ENCODE data around the gene KANTR. TPM values are rescaled to one million over a fixed set of nuclear protein-coding genes. Genes with fewer than 3 reads are reported as not detected.

Gene KANTR
- total and polyA plus RNA-seq, 2 of the 4 experiments (the other 2 are of a cell fraction) = 1.6 to 6.3 TPM

DNA sequence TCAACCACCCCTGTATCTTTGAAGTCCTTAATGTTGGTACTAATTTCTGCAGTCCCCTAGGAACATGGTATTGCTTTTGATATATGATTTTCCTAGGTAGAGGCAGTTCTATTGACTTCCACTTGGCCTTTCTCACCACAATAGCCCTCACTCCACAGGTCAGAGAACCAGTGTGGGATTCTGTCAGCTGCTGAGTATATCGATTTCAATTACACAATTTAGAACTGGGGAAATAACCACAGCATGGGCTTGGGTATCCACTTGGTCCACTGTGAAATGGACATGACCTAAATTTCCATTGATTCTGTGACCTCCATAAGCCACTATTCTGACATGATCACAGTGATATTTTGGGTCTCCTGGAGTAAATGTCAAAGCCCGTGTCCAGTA is 62.3 kb downstream of the KANTR start:
- H2AK9ac ChIP-seq (replicated peaks; ENCODE audit: low read depth, low read length, poor library complexity) = no peak overlapping the region
- H3K36me3 ChIP-seq (ENCODE audit: control insufficient read depth, insufficient read depth, low read length) = no peaks in the 10 kb centered on the region
- H3K4me3 ChIP-seq (ENCODE audit: insufficient read depth, low read depth, low read length) = no peak overlapping the region
- H3K9me3 ChIP-seq (ENCODE audit: control insufficient read depth, insufficient read depth, low read length) = no peaks in the 10 kb centered on the region
- intact Hi-C loops (cut with micrococcal nuclease) (no loop called here), dilution Hi-C loops (cut with HindIII; ENCODE audit: low sequenced_read_pairs, unreplicated experiment) (no loop called here), in situ Hi-C loops (cut with MboI; ENCODE audit: low sequenced_read_pairs) (no loop called here)
- H3K23ac ChIP-seq (ENCODE audit: low read depth, low read length) = no peak overlapping the region
- ChIA-PET CTCF (no interaction called here), POLR2A (ENCODE audit: unreplicated experiment) (no interaction called here)
- ATAC-seq (ENCODE audit: low read depth) (no peak), DNase-seq (no peak)
- no peak overlapping the region for H4K8ac ChIP-seq (ENCODE audit: low read depth in 2 of 2, low read length in 2 of 2)
- no peak overlapping the region for H3K18ac ChIP-seq (ENCODE audit: low read depth, low read length)
- H2BK5ac ChIP-seq (ENCODE audit: low read depth, low read length, poor library complexity, severe bottlenecking) = no peak overlapping the region
- H4K5ac ChIP-seq (ENCODE audit: low read depth, low read length) = no peak overlapping the region
- no peak overlapping the region for H2BK20ac ChIP-seq (ENCODE audit: low read depth, low read length)
- no peaks in the 10 kb centered on the region for H3K79me1 ChIP-seq (ENCODE audit: low read depth in 1 of 2, low read length in 2 of 2)
- H3K27me3 ChIP-seq (ENCODE audit: control insufficient read depth, insufficient read depth, low read length) = peaks cover 7% of the 10 kb centered on the region
- no peak overlapping the region for H2AK5ac ChIP-seq (ENCODE audit: low read depth, low read length)
- no peak overlapping the region for H3K4me2 ChIP-seq (ENCODE audit: low read depth, low read length)
- H3K27ac ChIP-seq (ENCODE audit: insufficient read depth, low read length) = no peak overlapping the region
- no peak overlapping the region for H4K91ac ChIP-seq (ENCODE audit: insufficient read depth, low read depth, low read length)
- H3K56ac ChIP-seq (ENCODE audit: extremely low read depth, insufficient read depth, low read length) = no peak overlapping the region
- no peak overlapping the region for H3K9ac ChIP-seq (ENCODE audit: low read depth, low read length)
- BruUV-seq (replicated peaks) = no TSS peak
- H3K14ac ChIP-seq (replicated peaks; ENCODE audit: low read depth, low read length) = no peak overlapping the region
- no peak overlapping the region for H2AFZ ChIP-seq (replicated peaks; ENCODE audit: low read length, poor library complexity)
- no peaks in the 10 kb centered on the region for H4K20me1 ChIP-seq (ENCODE audit: insufficient read depth, low read length)
- H3K4me1 ChIP-seq (ENCODE audit: control insufficient read depth, insufficient read depth, low read length) = no peaks in the 10 kb centered on the region
- H3K9me1 ChIP-seq (ENCODE audit: insufficient read depth, low read length) = no peaks in the 10 kb centered on the region
- TF ChIP-seq MAFK (IDR thresholded peaks at IDR 0.05; ENCODE audit: low read depth, low read length) (no peak), RFX5 (IDR thresholded peaks at IDR 0.05; ENCODE audit: low read depth, low read length) (no peak), CHD1 (IDR thresholded peaks at IDR 0.05; ENCODE audit: low read depth, low read length) (no peak), MXI1 (IDR thresholded peaks at IDR 0.05; ENCODE audit: borderline replicate concordance, low read depth, low read length) (no peak), RCOR1 (IDR thresholded peaks at IDR 0.05; ENCODE audit: insufficient replicate concordance, low read length) (no peak), POLR2A (IDR thresholded peaks at IDR 0.05; ENCODE audit: low read depth, low read length) (no peak), CEBPB (IDR thresholded peaks at IDR 0.05; ENCODE audit: low read depth, low read length) (no peak), MAZ (IDR thresholded peaks at IDR 0.05; ENCODE audit: borderline replicate concordance, low read depth, low read length) (no peak), RAD21 (IDR thresholded peaks at IDR 0.05; ENCODE audit: low read length) (no peak), SMC3 (IDR thresholded peaks at IDR 0.05; ENCODE audit: low read depth, low read length) (no peak)
- TF ChIP-seq, protein P1, sequence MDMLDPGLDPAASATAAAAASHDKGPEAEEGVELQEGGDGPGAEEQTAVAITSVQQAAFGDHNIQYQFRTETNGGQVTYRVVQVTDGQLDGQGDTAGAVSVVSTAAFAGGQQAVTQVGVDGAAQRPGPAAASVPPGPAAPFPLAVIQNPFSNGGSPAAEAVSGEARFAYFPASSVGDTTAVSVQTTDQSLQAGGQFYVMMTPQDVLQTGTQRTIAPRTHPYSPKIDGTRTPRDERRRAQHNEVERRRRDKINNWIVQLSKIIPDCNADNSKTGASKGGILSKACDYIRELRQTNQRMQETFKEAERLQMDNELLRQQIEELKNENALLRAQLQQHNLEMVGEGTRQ (IDR thresholded peaks at IDR 0.05; ENCODE audit: low read depth, low read length) = no peak
- no CpG with 5 or more reads among the region's 2 CpGs for WGBS, 2 experiments (ENCODE audit: extremely low coverage in 2 of 2, insufficient read length in 1 of 2)
- no peak overlapping the region for H2BK15ac ChIP-seq (ENCODE audit: low read depth, low read length)
- no peak overlapping the region for H3K4ac ChIP-seq (ENCODE audit: low read depth, low read length)
- H2BK120ac ChIP-seq (ENCODE audit: low read depth, low read length) = no peak overlapping the region
